Measurements from ENCODE around the gene BHMT.
"Not testable (repeated sequence)": the region's sequence is repeated elsewhere in the genome, so short reads cannot be mapped to it uniquely, and the experiment has no call there.

Gene BHMT

GRCh38 chr5:79172269-79172668 lies 60.7 kb downstream of the BHMT start:
- no peak for DNase-seq (ENCODE audit: low read depth in 2 of 2)

- no peak for DNase-seq (ENCODE audit: low read depth in 2 of 2)
These were observed 62.0 kb downstream of the BHMT start for GRCh38 chr5:79173626-79174025.

DNA sequence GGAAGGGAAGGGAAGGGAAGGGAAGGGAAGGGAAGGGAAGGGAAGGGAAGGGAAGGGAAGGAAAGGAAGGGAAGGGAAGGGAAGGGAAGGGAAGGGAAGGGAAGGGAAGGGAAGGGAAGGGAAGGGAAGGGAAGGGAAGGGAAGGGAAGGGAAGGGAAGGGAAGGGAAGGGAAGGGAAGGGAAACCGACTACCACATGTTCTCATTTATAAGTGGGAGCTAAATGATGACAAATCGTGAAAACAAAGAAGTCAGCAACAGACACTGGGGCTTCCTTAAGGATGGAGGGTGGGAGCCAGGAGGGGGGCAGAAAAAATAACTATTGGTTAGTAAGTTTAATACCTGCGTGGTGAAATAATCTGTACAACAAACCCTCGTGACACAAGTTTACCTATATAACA lies 68.8 kb downstream of the BHMT start:
- not testable (repeated sequence) for DNase-seq (ENCODE audit: low read depth in 2 of 2)

GRCh38 chr5:79181419-79182022 lies 69.9 kb downstream of the BHMT start:
- DNase-seq (ENCODE audit: low read depth in 2 of 2): no peak

Data from stimulated activated CD4-positive, alpha-beta T cell treated with anti-CD3 and anti-CD28 coated beads, Interleukin-12 subunit alpha, Interleukin-12 subunit beta, amount 100 ng/mL, for 24 hours (primary cell).